RPMI8226 (cell line): Measurements from ENCODE around the gene MICAL2.
"Not testable (repeated sequence)": the region's sequence is repeated elsewhere in the genome, so short reads cannot be mapped to it uniquely, and the experiment has no call there.

ENCODE experiments used
- DNase-seq: peaks from one replicate; pipeline ENCODE4 v3.0.0-alpha.2; 2015

The MICAL2 gene

GRCh38 chr11:12139144-12139881 is 28.9 kb downstream of the MICAL2 start:
- no peak for DNase-seq

GRCh38 chr11:12140186-12140793 is 29.9 kb downstream of the MICAL2 start:
- no peak for DNase-seq

DNA sequence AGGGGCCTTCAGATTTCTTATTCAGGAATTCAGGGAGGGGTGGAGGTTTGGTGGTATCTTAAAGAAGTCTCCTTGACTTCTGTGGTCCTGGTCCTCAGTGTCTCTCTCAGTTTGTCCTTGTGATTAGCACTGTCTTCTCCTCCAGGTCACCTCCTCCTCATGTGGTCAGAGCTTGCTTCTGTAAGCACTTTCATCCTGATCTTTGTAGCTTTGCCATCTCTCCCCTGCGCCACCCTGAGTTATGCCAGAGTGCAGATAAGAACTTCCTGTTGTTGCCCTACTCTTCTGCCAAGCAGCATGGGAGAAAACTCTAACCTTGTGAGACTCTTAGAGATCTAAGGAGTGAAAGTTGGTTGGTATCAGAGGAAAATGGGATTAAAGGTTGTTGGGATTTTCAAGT is 30.9 kb downstream of the MICAL2 start:
- peak; percentile 62 for DNase-seq

GRCh38 chr11:12142176-12142575 is 31.8 kb downstream of the MICAL2 start:
- no peak for DNase-seq

DNA sequence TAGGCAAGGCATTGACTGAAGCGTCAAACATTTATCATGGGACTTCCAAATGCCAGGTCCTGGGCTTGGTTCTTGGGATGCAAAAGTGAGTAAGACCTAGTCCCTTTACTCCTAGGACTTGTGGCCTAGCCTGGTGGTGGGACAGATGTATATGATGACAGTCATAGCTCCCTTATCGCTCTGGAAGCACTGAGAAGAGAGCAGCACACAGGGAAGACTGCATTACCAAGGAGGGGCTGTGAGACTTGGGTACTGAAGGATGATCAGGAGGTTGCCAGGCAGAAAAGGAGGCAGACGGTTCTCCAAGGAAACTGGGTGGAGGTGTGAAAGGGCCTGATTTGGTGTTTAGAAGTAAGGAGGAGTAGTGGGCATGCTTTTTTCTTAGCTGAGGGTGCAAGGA is 32.5 kb downstream of the MICAL2 start:
- DNase-seq, result no peak

- no peak for DNase-seq
Observed at GRCh38 chr11:12143461-12144258, 33.3 kb downstream of the MICAL2 start.

- DNase-seq, result no peak
Observed at GRCh38 chr11:12144330-12145174, 34.2 kb downstream of the MICAL2 start.

DNA sequence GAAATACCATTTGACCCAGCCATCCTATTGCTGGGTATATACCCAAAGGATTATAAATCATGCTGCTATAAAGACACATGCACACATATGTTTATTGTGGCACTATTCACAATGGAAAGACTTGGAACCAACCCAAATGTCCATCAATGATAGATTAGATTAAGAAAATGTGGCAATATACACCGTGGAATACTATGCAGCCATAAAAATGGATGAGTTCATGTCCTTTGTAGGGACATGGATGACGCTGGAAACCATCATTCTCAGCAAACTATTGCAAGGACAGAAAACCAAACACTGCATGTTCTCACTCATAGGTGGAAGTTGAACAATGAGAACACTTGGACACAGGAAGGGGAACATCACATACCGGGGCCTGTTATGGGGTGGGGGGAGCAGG is 36.3 kb downstream of the MICAL2 start:
- not testable (repeated sequence) for DNase-seq

GRCh38 chr11:12147827-12148226 is 37.4 kb downstream of the MICAL2 start:
- DNase-seq, result no peak

DNA sequence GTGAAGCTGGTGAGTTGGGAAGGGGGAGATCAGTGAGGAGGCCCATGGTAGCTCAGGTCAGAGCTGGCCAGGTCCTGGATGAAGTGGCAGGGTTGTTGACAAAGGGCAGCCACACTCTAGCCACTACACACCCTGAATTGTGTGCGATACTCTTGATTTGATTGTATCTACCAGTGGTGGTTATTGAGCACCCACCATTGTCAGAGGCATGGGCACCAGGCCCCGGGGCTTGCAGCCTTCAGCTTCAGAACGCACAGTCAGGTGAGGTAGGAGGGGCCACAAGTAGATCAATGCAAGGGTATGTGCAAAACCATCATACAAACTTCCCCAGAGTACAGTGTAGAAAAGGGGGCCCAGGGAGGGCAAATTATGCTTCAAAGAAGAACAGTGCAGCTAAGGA is 38.1 kb downstream of the MICAL2 start:
- no peak for DNase-seq

GRCh38 chr11:12148882-12149281 is 38.5 kb downstream of the MICAL2 start:
- DNase-seq, result no peak

DNA sequence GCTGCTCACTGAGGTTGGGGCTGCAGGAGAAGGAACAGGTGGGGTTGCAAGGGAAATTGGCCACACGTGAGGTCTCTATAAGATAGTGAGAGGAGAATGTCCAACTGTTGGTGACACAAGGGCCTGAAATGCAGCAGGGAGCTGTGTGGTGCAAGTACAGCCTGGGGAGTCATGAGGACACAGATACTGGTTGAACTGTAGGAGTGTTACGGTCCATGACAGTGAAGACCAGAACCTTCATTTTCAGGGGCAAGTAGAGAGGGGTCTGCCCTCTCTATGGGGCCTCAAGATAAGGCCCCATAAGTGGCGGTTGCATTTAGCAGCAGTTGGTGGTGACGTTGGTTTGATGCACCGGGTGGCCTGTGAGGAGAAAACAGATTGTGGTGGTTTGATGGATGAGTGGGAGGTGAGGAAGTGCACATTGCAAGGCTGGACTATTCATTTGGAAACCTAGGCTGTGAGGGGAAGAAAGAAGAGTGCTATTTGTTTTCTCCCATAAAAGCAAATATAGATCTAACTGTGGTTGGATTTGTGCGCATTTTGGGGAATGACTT is 39.4 kb downstream of the MICAL2 start:
- DNase-seq, result no peak

GRCh38 chr11:12150831-12151382 is 40.5 kb downstream of the MICAL2 start:
- no peak for DNase-seq

- no peak for DNase-seq
Observed at GRCh38 chr11:12152321-12152720, 41.9 kb downstream of the MICAL2 start.

DNA sequence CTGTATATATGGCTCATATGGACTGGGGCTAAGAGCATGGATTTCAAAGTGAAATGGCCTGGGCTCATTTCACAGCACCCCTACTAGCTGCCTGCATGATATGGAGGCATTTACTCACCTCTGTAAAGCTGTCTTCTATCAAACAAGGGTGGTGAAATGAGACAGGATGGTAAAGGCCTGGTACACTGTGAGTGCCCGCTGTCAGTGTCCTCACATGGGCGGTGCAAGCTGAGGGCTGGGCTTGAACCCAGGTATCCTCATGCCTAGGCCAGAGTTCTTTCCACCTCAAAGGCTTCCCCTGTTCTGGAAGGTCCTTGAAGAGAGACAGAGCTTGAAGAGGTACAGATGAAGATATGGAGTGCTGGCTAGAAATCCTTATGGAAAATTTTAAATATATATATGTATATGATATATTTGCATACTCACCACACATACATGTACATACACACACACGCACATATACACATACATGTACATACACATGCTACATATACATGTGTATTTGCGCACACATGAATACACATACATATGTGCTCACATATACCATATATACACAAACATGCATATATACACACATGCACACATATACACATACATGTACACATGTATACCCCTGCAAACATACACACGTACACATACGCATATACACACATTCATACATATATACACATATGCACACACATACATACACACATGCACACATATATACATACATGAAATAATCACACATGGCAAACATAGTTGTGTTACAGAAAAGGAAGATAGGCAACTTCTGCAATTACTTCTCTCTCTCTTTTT is 44.7 kb downstream of the MICAL2 start:
- no peak for DNase-seq

DNA sequence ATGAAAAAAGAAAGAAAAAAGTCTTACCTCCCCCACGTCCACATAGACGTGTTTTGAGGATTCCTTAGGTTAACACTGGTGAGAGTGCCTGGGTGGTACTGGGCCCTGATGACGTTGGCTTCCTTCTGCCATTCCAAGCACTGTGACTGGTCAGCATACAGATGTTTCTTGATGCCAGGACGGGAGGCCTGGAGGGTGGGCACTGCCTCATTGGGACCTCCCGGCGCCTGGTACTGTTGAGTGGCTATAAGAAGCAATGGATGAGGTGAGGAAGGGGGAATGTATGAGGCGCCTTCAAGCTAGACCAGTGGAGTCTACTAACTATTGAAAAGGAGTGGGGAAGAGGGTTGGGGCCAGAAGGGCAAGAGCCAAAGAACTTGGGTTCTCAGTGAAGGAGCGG is 45.3 kb downstream of the MICAL2 start:
- DNase-seq, result no peak

- DNase-seq, result no peak
Observed at GRCh38 chr11:12156301-12157140, 46.1 kb downstream of the MICAL2 start.

DNA sequence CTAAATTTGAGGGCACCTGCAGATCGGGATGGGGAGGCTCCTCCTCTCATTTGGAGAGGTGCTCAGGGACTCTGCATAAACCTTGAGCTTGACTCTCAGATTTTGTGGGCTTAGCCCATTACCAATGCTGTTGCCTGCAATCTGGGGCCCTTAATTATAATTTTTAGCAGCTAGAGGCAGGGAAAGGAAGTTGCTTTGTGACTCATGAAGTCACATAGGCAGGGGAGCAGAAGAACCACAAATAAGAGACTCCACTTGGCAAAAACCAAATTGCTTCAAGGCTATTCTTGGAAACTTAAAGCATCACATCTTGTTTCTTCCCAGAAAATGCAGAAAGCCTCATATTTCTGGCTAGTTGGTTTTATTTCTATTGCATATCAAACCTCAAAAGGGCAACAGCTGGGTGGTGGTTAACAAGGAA is 46.9 kb downstream of the MICAL2 start:
- no peak for DNase-seq

GRCh38 chr11:12158909-12159308 is 48.5 kb downstream of the MICAL2 start:
- DNase-seq, result no peak

GRCh38 chr11:12159351-12160099 is 49.1 kb downstream of the MICAL2 start:
- DNase-seq, result no peak
